SU-DHL-6 (cell line): ENCODE results near the gene SCARB2.

ENCODE experiments used
- H2AFZ ChIP-seq: fragments of 200-600 bp; sonication (generic); 2 replicates; pipeline ENCODE4 v1.6.1; 2014; ENCODE audit warnings: low read depth, mild to moderate bottlenecking, moderate library complexity, mixed read lengths, antibody characterized with exemption, low read length; ENCODE audit not compliant: severe bottlenecking
- H3F3A ChIP-seq: fragments of 200-600 bp; shearing (Covaris generic); 2 replicates; pipeline ENCODE4 v1.6.0; 2016; ENCODE audit warnings: antibody characterized with exemption, mild to moderate bottlenecking; ENCODE audit not compliant: insufficient read depth
- H3K27ac ChIP-seq: fragments of 200-600 bp; sonication (generic); 2 replicates; pipeline ENCODE4 v1.5.1; 2016; ENCODE audit warnings: low read depth, mild to moderate bottlenecking, low read length, moderate library complexity, mixed read lengths
- H3K27me3 ChIP-seq: fragments of 200-600 bp; sonication (generic), shearing (Covaris generic); 2 replicates; pipeline ENCODE4 v1.6.0; 2014; ENCODE audit warnings: mild to moderate bottlenecking, low read length
- H3K36me3 ChIP-seq: fragments of 200-600 bp; sonication (generic); 2 replicates; pipeline ENCODE4 v1.6.1; 2014; ENCODE audit warnings: mild to moderate bottlenecking, low read length, mixed read lengths
- H3K4me2 ChIP-seq: fragments of 300-600, 200-600 bp; shearing (Covaris generic), sonication (generic); 2 replicates; pipeline ENCODE4 v1.6.0; 2014; ENCODE audit warnings: low read length, low read depth, mild to moderate bottlenecking; ENCODE audit not compliant: poor library complexity, severe bottlenecking
- H3K4me3 ChIP-seq: fragments of 200-600 bp; sonication (generic); 2 replicates; pipeline ENCODE4 v1.5.1; 2014; ENCODE audit warnings: antibody characterized with exemption, low read length, mild to moderate bottlenecking, mixed read lengths; ENCODE audit not compliant: insufficient read depth, poor library complexity, severe bottlenecking
- H3K79me2 ChIP-seq: fragments of 200-600 bp; sonication (generic); 2 replicates; pipeline ENCODE4 v1.6.1; 2014; ENCODE audit warnings: mild to moderate bottlenecking, low read length, moderate library complexity; ENCODE audit not compliant: insufficient read depth
- H3K9ac ChIP-seq: fragments of 200-600 bp; sonication (generic); 2 replicates; pipeline ENCODE4 v1.7.0; 2014; ENCODE audit warnings: mild to moderate bottlenecking, low read length
- H3K9me2 ChIP-seq: fragments of 200-600 bp; sonication (generic); replicated peaks from 2 replicates; pipeline ENCODE4 v1.6.1; 2014; ENCODE audit warnings: low read length; ENCODE audit not compliant: insufficient read depth
- H3K9me3 ChIP-seq: fragments of 200-600 bp; sonication (generic); 2 replicates; pipeline ENCODE4 v1.6.1; 2014; ENCODE audit warnings: low read length, mixed read lengths; ENCODE audit not compliant: insufficient read depth
- H4K20me1 ChIP-seq: fragments of 200-600 bp; sonication (generic); 2 replicates; pipeline ENCODE4 v1.6.1; 2014; ENCODE audit warnings: low read depth, mild to moderate bottlenecking, antibody characterized with exemption, low read length, moderate library complexity, mixed read lengths
- EZH2phosphoT487 ChIP-seq: fragments of 200-600 bp; sonication (generic), shearing (Covaris generic); conservative IDR thresholded peaks from 2 replicates; pipeline ENCODE4 v1.6.1; 2018; ENCODE audit warnings: mild to moderate bottlenecking, antibody characterized with exemption, low read length, moderate library complexity, mixed read lengths
- TF ChIP-seq, protein P1 (sequence below): fragments of 200-600 bp; sonication (generic); IDR thresholded peaks from one replicate; pipeline ENCODE4 v1.5.1; 2017; ENCODE audit warnings: antibody characterized with exemption, mild to moderate bottlenecking, low read length, moderate library complexity; ENCODE audit not compliant: insufficient read depth, poor library complexity, severe bottlenecking

The SCARB2 gene

DNA sequence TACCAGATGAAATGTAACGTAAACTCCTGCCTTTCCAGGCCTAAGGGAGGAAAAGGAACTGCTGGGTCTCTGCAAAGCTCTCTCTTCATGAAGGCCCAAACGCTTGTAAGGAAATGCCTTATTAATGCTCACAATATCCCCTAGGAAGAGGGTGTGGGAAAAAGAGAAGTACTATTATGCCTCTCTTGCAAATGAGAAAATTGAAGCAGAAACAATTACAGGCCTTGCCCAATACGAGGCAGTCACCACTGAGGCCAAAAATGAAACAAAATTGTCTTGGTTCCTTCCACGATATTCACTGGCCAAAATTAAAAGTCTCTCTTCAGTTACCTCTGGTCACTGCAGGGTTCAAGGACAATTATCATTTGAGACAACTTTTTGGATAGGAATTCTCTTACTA lies 3.2 kb downstream of the SCARB2 start:
- no peak for TF ChIP-seq EZH2phosphoT487
- TF ChIP-seq, protein P1, sequence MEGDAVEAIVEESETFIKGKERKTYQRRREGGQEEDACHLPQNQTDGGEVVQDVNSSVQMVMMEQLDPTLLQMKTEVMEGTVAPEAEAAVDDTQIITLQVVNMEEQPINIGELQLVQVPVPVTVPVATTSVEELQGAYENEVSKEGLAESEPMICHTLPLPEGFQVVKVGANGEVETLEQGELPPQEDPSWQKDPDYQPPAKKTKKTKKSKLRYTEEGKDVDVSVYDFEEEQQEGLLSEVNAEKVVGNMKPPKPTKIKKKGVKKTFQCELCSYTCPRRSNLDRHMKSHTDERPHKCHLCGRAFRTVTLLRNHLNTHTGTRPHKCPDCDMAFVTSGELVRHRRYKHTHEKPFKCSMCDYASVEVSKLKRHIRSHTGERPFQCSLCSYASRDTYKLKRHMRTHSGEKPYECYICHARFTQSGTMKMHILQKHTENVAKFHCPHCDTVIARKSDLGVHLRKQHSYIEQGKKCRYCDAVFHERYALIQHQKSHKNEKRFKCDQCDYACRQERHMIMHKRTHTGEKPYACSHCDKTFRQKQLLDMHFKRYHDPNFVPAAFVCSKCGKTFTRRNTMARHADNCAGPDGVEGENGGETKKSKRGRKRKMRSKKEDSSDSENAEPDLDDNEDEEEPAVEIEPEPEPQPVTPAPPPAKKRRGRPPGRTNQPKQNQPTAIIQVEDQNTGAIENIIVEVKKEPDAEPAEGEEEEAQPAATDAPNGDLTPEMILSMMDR = no peak
- Histone ChIP-seq H2AFZ (no peak overlapping the region), H3K9ac (no peak overlapping the region), H3K9me2 (no peaks in the 10 kb centered on the region), H3K27me3 (no peaks in the 10 kb centered on the region), H3K4me3 (no peak overlapping the region), H3K79me2 (no peaks in the 10 kb centered on the region), H3F3A (no peaks in the 10 kb centered on the region), H3K9me3 (no peaks in the 10 kb centered on the region), H3K36me3 (no peaks in the 10 kb centered on the region), H3K4me2 (no peak overlapping the region), H3K27ac (no peak overlapping the region), H4K20me1 (no peaks in the 10 kb centered on the region)

DNA sequence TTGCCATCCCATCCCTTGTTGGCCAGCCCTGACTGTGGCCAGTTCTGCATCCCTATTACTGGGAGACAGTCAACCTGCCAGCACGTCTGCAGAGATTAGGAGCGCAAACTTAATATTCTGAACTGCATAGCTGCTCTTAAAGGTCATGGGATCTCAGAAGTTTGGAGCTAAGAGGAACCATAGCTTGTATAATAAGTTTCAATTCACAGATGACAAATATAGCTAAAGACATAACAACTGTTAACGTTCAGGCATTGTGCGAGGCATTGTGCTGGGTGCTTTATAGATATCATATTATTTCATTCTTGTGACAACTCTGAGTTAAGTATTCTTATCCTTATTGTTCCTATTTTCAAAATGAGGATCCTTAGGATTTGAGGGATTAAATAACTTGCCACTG lies 3.7 kb downstream of the SCARB2 start:
- no peaks in the 10 kb centered on the region for H3K27me3 ChIP-seq
- H3K36me3 ChIP-seq = no peaks in the 10 kb centered on the region
- H3K27ac ChIP-seq = no peak overlapping the region
- no peaks in the 10 kb centered on the region for H3K79me2 ChIP-seq
- no peak overlapping the region for H2AFZ ChIP-seq
- H3F3A ChIP-seq = no peaks in the 10 kb centered on the region
- no peaks in the 10 kb centered on the region for H3K9me3 ChIP-seq
- no peaks in the 10 kb centered on the region for H3K9me2 ChIP-seq
- TF ChIP-seq, protein P1 = no peak
- no peak for TF ChIP-seq EZH2phosphoT487
- no peak overlapping the region for H3K4me2 ChIP-seq
- no peak overlapping the region for H3K4me3 ChIP-seq
- H4K20me1 ChIP-seq = no peaks in the 10 kb centered on the region
- H3K9ac ChIP-seq = no peak overlapping the region

DNA sequence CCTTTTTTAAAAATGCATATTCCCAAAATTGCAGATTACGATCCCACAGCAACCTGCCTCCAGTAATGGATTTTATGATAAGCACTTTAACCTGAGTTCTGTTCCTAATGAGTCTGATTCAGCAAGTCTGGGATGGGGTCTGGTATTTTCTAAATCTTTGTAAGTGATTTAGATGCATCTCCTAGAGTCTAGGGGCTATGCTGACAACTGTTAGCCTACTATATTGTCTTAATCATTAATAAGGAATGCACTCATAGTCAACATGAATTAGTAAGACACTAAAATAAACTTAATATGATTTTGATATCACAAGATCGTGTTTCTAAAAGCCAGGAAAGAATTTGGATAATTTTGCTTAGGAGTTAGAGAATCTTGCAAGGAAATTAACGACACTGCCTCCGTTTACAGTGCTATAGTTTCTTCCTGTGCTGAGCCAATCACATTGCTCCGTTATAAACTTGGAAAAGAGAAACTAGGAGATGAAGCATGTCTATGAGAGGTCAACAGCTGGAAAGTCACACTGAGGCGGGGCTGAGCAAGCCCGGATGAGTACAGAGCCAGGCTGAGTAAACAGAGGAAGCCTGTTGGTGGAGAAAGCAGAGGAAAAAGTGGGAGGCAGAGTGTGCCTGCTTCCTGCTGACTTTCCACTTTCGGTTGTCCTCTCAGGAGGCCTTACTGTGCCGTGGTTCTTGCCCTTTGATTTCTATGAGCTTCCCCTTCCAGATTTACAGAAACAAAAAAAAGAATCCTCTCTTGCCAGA lies 5.4 kb downstream of the SCARB2 start:
- Histone ChIP-seq H3K9me2 (no peaks in the 10 kb centered on the region), H3K27ac (no peak overlapping the region), H3K9ac (no peak overlapping the region), H3F3A (no peaks in the 10 kb centered on the region), H3K36me3 (no peaks in the 10 kb centered on the region), H3K4me3 (no peak overlapping the region), H4K20me1 (no peaks in the 10 kb centered on the region), H3K9me3 (no peaks in the 10 kb centered on the region), H3K4me2 (no peak overlapping the region), H2AFZ (no peak overlapping the region), H3K79me2 (no peaks in the 10 kb centered on the region), H3K27me3 (no peaks in the 10 kb centered on the region)
- TF ChIP-seq EZH2phosphoT487 = no peak
- TF ChIP-seq, protein P1 = no peak
